Stimulated activated CD8-positive, alpha-beta memory T cell treated with anti-CD3 and anti-CD28 coated beads, Interleukin-2, amount 100 ng/mL, for 48 hours (primary cell): ENCODE data around the gene SMTN.
A peak's percentile ranks its signal among the peaks of the same experiment; 100 is the strongest.
"Not testable (repeated sequence)": the region's sequence is repeated elsewhere in the genome, so short reads cannot be mapped to it uniquely, and the experiment has no call there.

ENCODE experiments used
- DNase-seq, 2 donors: peaks; one replicate each; pipeline ENCODE4 v3.0.0-alpha.2; 2020; ENCODE audit warnings: low read depth in 2 of 2

SMTN gene

GRCh38 chr22:31104869-31105268, 23.8 kb downstream of the SMTN start:
- DNase-seq, result no peak

GRCh38 chr22:31105282-31105929, 24.3 kb downstream of the SMTN start:
- DNase-seq, result no peak

- no peak for DNase-seq
Measured at GRCh38 chr22:31106001-31106571, 25.0 kb downstream of the SMTN start.

GRCh38 chr22:31106731-31107177, 25.6 kb downstream of the SMTN start:
- no peak for DNase-seq

GRCh38 chr22:31107178-31107893, 26.2 kb downstream of the SMTN start, which contains the start of gene SELENOM:
Gene SELENOM, minus strand, starts transcription at chr22:31107568. Its CDS starts 63 bp downstream, at chr22:31107505.
- DNase-seq, result peak; percentile 84 to 86

- no peak for DNase-seq
Measured at GRCh38 chr22:31107894-31108218, 26.7 kb downstream of the SMTN start.

- not testable (repeated sequence) for DNase-seq
Measured at GRCh38 chr22:31112547-31113091, 31.5 kb downstream of the SMTN start.

- no peak for DNase-seq
Measured at GRCh38 chr22:31118046-31118820, 37.1 kb downstream of the SMTN start.

- no peak for DNase-seq
Measured at GRCh38 chr22:31119026-31119717, 38.1 kb downstream of the SMTN start.

- DNase-seq, result no peak
Measured at GRCh38 chr22:31120230-31120629, 39.1 kb downstream of the SMTN start.

GRCh38 chr22:31120642-31121041, 39.5 kb downstream of the SMTN start:
- DNase-seq, result no peak

- no peak for DNase-seq
Measured at GRCh38 chr22:31121403-31121802, 40.3 kb downstream of the SMTN start.

GRCh38 chr22:31122196-31122531, 41.0 kb downstream of the SMTN start:
- no peak for DNase-seq

GRCh38 chr22:31122532-31123291, 41.6 kb downstream of the SMTN start, which contains the start of gene INPP5J:
Gene INPP5J, plus strand, starts transcription at chr22:31122966. Its CDS starts 49 bp downstream, at chr22:31123015.
- no peak for DNase-seq

GRCh38 chr22:31123292-31123602, 42.1 kb downstream of the SMTN start:
- no peak for DNase-seq

GRCh38 chr22:31124290-31124689, 43.2 kb downstream of the SMTN start:
- DNase-seq, result no peak

- DNase-seq, result no peak
Measured at GRCh38 chr22:31124811-31125465, 43.8 kb downstream of the SMTN start.

GRCh38 chr22:31125521-31126117, 44.5 kb downstream of the SMTN start:
- no peak for DNase-seq

GRCh38 chr22:31126128-31126868, 45.2 kb downstream of the SMTN start:
- DNase-seq, result no peak
